GM21717 (cell line): ENCODE data around the gene ADARB2.
A peak's percentile ranks its signal among the peaks of the same experiment; 100 is the strongest.

Source experiments
- ATAC-seq: cut with Tn5 transposase; IDR thresholded peaks from one replicate; pipeline ENCODE4 v1.9.1; 2021; ENCODE audit warnings: mild to moderate bottlenecking, moderate library complexity; ENCODE audit not compliant: unreplicated experiment

ADARB2 gene

DNA sequence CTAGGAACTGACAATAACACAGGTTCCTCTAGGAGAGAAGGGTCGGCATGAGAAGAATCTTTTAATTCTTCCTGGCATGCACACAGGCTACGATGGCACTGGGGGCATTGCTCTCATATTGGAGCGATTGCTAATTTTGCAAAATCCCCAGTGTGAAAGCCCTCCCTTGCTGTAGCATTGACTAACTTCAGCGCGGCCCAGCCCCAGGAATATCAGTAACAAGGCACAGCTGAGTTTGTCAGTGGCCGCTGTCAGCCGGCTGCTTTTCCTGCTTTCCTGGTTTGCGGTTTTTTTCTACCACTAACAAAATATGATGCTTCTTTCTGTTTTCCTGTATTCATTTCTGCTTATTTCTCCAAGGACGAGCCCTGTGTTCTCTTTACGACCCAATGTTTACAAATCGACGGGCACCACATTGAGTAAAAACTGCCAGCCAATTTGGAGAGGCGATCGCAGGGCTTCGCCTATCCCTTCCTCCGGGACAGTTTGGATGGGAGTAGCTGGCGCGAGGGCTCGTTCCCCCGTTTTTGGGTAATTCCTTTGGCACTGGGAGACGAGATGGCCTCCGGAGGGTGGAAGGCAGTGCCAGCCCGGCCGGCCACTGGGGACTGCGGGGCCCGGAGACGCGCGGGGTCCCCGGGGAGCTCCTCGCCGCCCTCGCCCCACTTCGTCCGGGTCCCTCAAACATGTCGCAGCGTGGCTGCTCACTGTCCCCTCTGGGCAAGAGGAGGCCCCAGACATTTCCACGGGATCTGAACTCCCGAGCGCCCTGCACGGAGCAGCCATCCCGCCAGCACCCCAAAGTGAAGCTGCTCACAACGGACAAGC lies 967 bp downstream of the ADARB2 start:
- ATAC-seq: no peak

DNA sequence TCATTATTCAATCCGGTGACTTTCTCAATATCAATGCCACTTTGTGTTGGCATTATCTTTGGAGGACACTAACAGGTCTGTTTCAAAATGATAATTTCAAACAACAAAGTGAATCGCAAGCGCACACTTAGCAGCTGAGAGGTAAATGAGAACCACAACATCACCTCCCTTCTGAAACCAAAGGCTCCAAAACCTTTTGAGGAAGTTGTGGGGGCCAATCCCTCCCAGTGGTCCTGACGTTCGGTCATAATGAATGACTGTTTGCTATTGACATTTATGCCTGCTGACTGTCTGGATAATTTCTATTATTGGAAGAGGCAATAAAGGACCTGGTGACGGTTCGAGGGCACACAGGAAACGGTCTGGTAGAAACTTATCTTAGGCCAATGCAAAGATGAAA lies 1.8 kb downstream of the ADARB2 start:
- no peak for ATAC-seq

DNA sequence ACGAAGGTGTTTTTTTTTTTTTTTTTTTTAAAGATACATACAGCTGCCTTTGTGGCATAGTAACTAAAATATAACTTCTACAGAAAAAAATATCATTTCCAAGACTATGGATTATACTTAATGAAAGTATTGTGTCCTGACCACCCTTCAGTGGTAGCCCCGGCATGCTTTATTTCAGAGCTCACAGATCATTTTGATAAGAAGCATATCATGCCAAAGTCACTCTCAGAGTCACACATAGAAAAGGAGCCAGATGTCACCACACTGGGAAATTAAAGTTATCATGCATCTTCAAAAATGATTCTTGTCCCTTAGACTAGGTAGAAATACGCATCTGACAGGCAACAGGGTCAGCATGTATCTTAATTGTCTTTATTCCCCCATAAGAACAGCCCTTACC lies 3.0 kb downstream of the ADARB2 start:
- ATAC-seq: no peak

DNA sequence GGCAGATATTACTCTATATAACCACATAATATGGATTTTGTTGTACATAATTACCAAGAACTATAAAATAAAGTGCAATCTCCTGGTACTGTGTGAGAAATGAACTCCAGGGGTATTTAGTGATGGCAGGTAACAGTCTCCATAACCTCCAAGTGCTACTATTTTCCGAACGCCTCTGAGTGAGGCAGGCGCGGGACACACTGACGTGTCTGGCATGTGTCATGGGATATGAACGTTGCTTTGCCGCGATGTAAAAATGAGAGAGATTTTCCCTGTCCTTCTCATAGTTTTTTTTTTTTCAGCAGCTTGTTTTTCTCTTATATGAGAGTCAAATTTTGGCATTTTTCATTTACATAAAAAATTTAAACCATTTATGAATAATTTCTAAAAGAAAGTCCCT lies 3.6 kb downstream of the ADARB2 start:
- ATAC-seq: no peak

DNA sequence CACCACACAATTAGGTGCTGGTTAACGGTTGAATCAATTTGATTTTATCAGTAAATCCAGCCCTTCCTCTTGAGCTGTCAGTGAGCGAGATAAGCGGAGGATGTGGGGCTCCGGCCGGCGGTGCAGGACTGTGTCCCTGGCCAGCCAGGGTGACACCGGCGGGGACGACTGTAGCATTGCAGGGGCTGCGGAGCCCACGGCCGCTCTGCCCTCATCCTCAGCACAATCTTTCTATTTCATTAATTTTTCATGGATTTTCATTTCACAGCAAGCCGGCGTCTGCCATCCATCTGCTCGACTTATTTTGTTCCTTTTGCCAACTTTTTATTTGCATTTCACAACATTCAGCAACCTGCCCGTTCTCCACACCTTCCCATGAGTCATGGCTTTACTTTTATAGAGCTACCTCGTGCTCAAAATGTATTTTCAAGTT lies 4.7 kb downstream of the ADARB2 start:
- no peak for ATAC-seq

DNA sequence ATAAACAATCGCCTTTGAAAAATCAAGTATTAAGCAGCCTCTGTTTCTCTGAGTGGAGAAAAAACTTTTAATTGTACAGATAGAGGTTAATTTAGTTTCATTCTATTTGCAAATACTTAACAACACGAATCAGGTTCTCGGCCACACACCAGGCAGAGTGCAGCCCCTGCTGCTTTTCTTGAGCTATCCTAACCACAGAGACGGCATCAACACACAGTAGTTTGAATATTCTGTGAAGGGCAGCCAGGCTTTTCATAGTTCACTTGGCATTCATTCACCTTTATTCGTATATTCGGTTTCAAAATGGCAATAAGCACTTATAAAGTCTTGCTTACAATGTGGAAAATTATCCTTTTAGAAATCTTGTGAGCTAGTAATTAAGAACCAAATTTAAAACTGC lies 5.7 kb downstream of the ADARB2 start:
- no peak for ATAC-seq

DNA sequence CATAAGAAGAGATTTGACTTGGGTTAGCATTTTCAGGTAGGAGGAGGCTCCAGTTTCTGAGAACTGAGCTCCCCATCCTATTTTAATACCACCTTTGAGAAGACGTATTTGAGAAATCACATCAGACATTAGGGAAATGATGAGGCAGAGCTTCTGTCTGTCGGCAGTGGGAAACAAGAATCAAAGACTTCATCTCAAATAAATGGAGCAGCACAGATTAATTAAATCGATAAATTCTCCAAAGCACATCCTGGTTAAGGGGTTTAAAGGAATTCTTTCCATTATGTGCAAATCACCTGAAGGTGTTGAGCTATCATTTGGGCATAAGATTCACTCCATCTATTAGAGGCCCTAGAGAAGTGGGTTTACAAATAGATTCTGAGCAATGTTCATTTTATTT lies 7.6 kb downstream of the ADARB2 start:
- ATAC-seq: no peak

DNA sequence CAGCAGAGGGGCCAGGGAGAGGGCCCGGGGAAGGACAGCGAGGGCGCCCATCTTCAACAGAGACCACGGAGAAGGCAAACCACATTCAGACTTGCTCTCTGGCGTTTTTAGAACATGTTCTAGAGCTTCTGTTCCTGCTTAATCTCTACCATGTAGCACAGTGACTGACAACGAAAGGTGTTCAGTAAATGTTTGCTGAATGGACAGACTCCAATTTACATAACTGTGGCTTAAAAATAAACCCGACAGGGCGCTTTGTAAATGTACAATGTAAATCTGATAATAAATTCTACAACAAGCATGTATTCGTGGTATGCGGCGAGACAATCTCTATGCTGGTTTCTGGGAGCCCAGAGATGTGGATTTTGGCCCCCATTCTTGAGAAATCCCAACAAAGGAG lies 10.5 kb downstream of the ADARB2 start:
- no peak for ATAC-seq

DNA sequence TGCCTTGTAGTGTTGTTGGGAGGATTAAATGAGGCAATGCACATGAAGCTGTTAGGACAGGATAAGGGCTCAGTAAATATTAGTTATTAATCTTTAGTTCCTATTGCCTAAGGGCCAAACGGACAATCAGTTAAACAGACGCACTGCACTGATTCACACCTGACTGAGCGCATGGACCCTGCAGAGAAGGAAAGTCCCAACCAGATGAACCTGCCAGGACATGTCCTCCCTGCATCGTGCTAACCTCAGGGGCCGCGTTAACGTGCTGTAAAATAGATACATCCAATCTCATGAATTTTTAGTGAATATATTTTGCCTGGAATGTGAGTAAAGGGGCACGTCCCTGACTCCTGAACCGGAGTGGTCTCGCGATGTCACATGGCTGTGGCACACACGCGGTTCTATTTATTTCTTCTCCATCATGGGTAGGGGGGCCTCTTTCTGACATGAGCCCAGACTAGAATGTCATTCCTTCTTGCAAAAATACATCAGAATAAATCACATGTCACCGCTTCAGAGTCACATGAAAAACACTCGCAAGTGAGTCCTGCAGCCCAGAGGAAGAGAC lies 12.3 kb downstream of the ADARB2 start:
- ATAC-seq: no peak

DNA sequence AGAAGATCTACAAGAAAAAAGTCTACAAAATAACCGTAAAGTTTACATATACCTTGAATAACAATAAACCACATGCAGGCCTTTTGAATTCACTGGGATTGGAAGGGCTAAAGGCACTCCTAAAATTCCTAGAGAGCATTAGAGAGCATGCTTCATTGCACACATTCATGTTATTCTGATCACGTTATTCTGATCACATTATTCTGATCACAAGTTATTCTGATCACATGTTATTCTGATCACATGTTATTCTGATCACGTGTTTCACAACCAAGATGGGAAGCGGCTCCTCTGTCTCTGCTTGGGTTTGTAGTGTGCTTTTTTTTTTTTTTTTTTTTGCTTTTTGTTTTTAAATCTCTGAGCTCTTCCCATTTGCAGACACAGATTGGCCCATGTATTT lies 20.5 kb downstream of the ADARB2 start:
- ATAC-seq: no peak

DNA sequence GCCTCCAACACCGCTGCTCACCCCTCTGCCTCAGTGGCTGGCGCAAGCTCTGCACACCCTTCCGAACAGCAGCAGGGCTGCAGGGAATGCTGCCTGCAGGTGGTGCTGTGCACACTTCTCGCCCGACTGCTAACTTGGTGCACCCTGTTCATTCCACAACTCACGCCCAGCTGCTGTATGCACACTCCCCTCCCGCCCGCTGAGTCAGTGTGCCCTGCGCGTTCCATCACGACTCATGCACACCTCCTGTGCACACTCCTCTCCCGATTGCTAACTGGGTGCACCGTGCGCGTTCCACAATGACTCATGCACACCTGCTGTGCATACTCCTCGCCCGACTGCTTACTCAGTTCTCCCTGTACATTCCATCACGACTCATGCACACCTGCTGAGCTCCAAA lies 21.5 kb downstream of the ADARB2 start:
- ATAC-seq: peak; percentile 68

DNA sequence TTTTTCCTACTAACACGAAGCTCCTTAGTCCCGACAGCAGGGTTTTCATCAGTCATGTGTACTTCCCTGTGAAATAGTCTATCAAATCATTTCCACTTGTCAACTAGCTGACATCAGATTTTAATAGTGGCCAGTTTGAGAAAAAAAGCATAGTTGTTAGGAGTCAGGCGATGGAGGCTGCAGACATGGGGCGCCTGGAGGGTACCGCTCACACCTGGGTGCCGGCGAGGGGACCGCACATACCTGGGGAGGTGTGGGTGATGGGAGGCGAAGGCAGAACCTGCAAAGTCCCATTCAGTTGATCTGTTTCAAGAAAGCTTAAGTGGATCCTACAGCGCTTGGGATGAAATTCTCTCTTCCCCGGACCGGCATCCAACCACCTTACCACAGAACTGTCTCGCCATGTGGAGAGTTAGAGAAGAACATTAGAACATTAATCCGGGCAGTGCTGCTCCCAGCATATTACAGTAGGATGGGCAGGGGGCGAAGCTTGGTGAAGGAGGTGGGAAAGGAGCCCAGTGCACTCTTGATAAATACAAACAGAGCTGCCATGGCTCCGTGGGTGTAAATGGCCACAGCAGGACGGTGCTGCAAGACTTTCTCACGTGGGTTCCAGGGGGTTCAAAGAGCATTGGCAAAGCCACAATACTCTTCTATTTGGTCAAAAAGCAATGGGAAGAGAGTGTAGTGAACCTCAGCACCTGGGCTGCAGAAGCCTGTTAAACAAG lies 24.2 kb downstream of the ADARB2 start:
- ATAC-seq: no peak

DNA sequence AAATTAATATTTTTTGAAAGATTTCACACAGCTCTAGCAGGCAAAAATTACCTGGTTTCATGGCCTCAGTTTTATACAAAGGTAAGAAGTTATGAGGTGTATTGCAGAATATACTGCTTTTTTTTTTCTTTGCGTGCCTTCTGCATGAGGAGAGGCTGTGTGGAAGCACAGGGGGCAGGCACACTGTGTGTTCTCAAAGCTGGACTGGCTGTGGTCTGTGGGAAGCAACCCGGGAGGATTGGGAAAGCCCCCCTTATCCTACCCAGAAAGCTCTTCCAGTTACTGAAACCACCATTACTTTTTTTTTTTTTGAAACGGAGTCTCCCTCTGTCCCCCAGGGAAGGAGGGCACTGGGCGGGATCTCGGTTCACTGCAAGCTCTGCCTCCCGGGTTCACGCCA lies 25.0 kb downstream of the ADARB2 start:
- no peak for ATAC-seq

DNA sequence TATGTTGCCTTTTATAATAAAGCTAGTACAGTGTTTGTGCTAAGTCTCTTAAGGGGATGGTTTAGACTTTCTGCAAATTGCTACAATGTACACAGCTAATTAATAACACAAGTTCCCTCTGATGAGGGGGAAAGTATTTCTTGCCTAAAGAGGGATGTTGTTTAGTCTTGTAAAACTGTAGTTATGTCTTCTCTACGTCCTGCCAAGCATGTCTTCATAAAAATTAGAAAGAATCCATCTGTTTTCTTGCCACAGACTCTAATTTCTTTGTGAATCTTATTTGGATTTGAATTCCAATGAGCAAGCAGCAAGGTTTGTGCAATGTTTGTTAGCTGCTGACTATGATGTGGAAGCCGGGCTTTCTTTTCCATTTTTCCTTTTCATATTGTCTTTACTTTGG lies 28.2 kb downstream of the ADARB2 start:
- ATAC-seq: no peak

DNA sequence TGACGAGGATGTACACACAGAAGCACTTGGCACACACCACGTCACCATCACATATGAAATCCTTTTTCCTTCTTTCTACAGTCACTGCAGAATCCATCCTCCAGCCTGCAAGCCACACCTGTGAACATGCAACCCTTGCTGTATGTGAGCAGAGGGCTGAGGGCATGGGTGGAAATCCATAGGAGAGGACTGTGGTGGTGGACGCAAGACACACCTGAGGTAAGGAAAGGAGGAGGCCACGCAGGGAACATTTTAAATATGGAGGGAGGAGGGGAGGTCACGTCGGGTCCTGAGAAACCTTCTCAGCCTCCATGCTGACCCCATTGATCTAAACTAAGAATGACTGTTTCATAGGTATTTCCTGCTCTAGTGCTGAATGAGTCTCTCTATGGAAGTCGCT lies 28.6 kb downstream of the ADARB2 start:
- ATAC-seq: no peak

DNA sequence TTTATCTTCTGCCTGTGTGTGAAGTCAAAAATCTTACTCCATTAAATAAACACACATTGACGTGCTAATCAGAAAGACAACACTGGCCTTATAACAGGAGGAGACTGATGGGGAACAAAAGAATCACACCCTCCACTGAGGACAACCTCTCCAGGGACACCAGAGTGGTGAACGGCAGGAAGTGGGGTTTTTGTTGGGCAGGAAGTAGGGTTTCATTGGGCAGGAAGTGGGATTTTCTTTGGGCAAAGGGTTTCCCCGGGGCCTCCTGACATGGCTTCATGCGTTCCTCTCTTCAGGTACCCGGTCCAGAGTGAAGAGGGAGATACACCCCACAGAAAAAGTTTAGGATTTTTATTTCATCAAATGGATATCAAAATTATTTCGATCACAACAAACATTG lies 30.6 kb downstream of the ADARB2 start:
- no peak for ATAC-seq

DNA sequence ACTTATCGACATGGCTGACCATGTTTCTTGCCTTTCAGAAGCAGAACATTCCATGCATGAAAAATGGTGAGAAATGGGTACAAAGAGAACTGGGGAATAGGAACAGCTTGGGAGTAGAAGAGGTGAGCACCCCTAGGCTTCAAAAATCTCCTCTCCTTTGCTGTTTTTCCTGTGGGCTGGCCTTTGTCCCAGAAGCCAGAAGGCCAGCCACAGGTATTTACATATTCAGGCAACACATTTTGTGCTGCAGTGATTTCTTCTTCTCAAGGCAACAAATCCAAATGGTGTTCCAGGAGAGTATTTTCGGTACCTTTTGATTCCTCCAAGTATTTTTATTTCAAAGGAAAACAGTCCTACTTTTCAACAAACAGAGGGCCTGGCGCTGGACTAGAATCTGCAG lies 31.1 kb downstream of the ADARB2 start:
- no peak for ATAC-seq

DNA sequence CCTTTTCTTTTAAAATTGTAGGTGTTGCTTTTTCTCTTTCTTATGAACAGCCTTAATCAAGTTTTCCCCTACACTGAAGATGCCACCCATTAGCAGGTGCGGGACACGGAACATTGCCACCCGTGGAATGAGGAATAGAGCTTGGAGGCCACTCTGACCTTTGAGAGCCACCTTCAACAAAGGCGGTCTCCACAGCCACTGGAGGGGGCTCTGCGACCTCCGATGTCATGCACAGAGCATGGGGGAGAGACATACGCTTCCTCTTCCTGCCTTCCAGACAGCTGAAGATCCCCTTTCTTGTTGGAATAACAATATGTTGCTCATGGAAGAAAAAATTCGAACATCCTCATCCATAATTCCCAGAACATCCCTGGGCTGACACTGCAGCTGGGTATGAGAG lies 39.1 kb downstream of the ADARB2 start:
- ATAC-seq: no peak

DNA sequence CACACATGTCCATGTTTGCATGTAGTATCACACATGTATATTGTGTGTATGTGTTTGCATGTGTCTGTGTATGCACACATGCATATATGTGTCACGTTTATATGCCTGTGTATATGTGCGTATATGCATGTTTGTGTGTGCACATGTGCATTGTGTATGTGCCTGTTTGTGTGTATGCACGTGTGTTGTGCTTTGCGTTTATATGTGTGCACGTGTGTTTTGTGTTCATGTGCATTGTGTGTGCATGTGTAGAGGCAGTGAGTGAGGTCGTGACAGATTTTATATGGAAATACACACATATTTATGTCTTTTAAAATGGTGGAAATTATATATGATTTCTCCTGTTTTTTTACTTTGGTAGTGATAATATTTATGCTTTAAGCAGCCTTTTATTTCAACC lies 41.2 kb downstream of the ADARB2 start:
- no peak for ATAC-seq

DNA sequence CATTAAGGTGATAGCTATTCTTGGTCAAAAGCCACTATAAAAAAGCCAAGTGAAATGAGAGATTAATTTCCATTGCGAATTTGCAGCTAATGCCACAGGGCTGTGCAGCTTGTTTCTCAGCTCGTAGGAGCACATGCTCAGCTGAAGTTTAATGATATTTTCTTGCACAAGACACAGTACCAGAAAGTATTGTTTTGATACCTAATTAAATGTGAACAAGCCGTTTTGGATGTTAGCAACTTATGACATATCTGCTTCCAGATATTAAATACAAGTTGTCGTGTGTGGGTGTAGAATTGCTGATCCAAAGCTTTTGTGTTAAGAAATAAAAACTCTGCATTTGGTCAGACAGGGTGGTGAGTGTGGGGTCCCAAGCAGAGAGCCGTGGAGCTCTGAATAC lies 47.2 kb downstream of the ADARB2 start:
- no peak for ATAC-seq

DNA sequence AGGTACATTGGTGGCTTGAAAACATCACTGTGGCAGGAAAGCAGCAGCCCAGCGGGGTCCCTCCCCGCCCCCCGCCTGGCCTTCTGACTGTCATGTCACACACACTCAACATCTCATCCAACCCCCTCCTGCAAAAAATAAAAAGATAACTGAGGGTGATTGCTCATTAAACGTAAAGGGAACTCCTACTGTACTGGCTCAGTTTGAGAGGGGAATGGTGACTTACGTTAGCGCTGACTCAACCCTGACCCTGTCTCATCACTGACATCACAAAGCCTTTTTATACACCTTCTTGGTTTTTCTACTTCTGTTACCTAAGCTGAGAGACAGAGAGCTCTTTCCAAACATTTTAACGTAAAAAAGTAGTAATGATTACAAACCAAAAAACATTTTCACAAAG lies 48.8 kb downstream of the ADARB2 start:
- no peak for ATAC-seq

DNA sequence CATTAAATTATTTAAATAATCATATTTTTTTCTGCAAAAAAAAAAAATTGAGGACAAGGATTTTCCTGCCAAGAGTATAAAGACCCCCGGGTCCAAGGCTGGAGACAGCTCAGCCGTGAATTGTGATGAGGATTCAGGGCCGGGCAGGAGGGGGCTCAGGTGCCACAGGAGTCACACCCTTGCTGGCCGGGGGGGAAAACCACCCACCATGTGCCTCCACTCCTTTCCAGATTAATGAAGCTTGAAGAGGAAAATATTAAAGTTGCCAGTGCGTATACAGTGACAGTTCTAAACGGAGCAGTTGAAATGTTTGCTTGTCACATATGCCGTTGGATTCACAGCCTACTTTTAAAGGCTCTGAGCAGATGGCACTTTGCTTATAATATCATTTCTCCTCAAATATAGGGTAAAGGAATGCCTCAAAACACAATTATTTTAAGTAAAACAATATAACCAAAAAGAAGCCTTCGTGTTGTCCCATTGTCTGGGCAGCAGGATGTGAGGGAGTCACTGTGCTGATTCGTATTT lies 49.6 kb downstream of the ADARB2 start:
- ATAC-seq: no peak
